Spleen (tissue), 11 donors: ENCODE results near the gene CUBN. TPM values are rescaled to one million over a fixed set of nuclear protein-coding genes. Genes with fewer than 3 reads are reported as not detected.

Experiments used
- DNase-seq: peaks from one replicate; pipeline ENCODE4 v3.0.0-alpha.2; 2020
- H3K27ac ChIP-seq, 8 donors: fragments of 200-600 bp; sonication (generic) in 7 of 8; 1 replicate in 4 of 8; 2 replicates in 4 of 8; pipeline versions ENCODE4 v1.5.0 to v1.8.0; 2016 to 2021; ENCODE audit warnings: inconsistent platforms in 4 of 8, mild to moderate bottlenecking in 4 of 8, moderate library complexity in 1 of 8
- H3K27me3 ChIP-seq, 7 donors: fragments of 200-600 bp; sonication (generic) in 6 of 7; replicated peaks in 1 of 7; 1 replicate in 4 of 7; 2 replicates in 3 of 7; pipeline versions ENCODE4 v1.5.0 to v1.8.0; 2016 to 2021; ENCODE audit warnings: inconsistent platforms in 3 of 7, mild to moderate bottlenecking in 1 of 7
- H3K36me3 ChIP-seq, 6 donors: fragments of 200-600 bp; sonication (generic) in 5 of 6; 1 replicate in 4 of 6; 2 replicates in 2 of 6; pipeline versions ENCODE4 v1.5.0 to v1.8.0; 2016 to 2021; ENCODE audit warnings: inconsistent platforms in 2 of 6
- H3K4me1 ChIP-seq, 6 donors: fragments of 200-600 bp; sonication (generic) in 5 of 6; 1 replicate in 3 of 6; 2 replicates in 3 of 6; pipeline versions ENCODE4 v1.5.0 to v1.8.0; 2016 to 2021; ENCODE audit warnings: inconsistent platforms in 3 of 6
- H3K4me3 ChIP-seq, 8 donors: fragments of 200-600 bp; sonication (generic) in 7 of 8; 1 replicate in 4 of 8; 2 replicates in 4 of 8; pipeline versions ENCODE4 v1.5.0 to v1.8.0; 2016 to 2021; ENCODE audit warnings: inconsistent platforms in 4 of 8, mild to moderate bottlenecking in 4 of 8, moderate library complexity in 2 of 8
- H3K9me3 ChIP-seq, 8 donors: fragments of 200-600 bp; sonication (generic) in 7 of 8; 1 replicate in 4 of 8; 2 replicates in 4 of 8; pipeline versions ENCODE4 v1.5.0 to v1.8.0; 2016 to 2021; ENCODE audit warnings: inconsistent platforms in 4 of 8
- CTCF ChIP-seq, 11 experiments: fragments of 200-600 bp in 7 of 11; fragments of 450-650 bp in 4 of 11; sonication (generic) in 4 of 11; IDR thresholded peaks in 8 of 11; conservative IDR thresholded peaks in 3 of 11; 1 replicate in 7 of 11; 2 replicates in 4 of 11; pipeline versions ENCODE4 v1.4.0 to v1.8.0; 2016 to 2021; ENCODE audit warnings: antibody characterized with exemption in 11 of 11, inconsistent platforms in 4 of 11, mild to moderate bottlenecking in 1 of 11
- POLR2A ChIP-seq, 3 donors: fragments of 450-650 bp; IDR thresholded peaks; one replicate each; pipeline ENCODE4 v1.5.1; 2017; ENCODE audit warnings: antibody characterized with exemption in 3 of 3, mild to moderate bottlenecking in 1 of 3
- POLR2AphosphoS5 ChIP-seq, 3 donors: sonication (generic); formaldehyde crosslinking; IDR thresholded peaks; one replicate each; pipeline ENCODE4 v1.5.1; 2017; ENCODE audit warnings: antibody characterized with exemption in 3 of 3
- WGBS, 5 donors: extraction: QIAGEN DNeasy Blood & Tissue Kit in 3 of 5; methylation state at CpG; one replicate each; pipeline versions ENCODE4 v1.1.5 to v1.1.7; 2013 to 2018; 5-methylcytosine and 5-hydroxymethylcytosine counted together
- intact Hi-C: fragments of 100-400 bp; cut with DNase I; formaldehyde crosslinking; loops from one replicate; pipeline ENCODE4 v1.15.0; 2023; ENCODE audit warnings: low total_unique reads
- polyA plus RNA-seq, 3 donors: library from polyadenylated mRNA; stranded (reverse); fragments of 200-250 nt; gene quantifications; one replicate each; pipeline ENCODE4 v1.2.1, GENCODE V29; 2013
- total RNA-seq, 7 donors: library from RNA; depleted of rRNA in 3 of 7; stranded (reverse); fragments of >200 nt in 3 of 7; fragmentation: NEBNext Ultra II Directional in 4 of 7; extraction: Animal tissue kit (Norgen Biotek cat#: 25700) in 4 of 7; gene quantifications; one replicate each; pipeline versions ENCODE4 v1.1.0 to v1.2.1, GENCODE V29; 2016 to 2021
- donor health status: healthy with polysubstance abuse.
- donor health status: DM: no; HTN: no; CAD: no; lungs with moderate emphysema.
- donor health status: DM: no; HTN: no; CAD: no.
- donor health status: Bipolar disorder and iron deficiency.
- donor health status: healthy.
- donor health status: DM: no; HTN: no; CAD: no.
- donor health status: DM: yes; HTN: yes; CAD: no.

Gene CUBN
- total and polyA plus RNA-seq, 10 donors = 0.24 to 12.1 (median 5.4) TPM

- WGBS, 5 donors = 91 to 100% (median 97%) methylated on average over 2 of the region's 2 CpGs
- peaks cover 0 to 15% (median 5%) of the 10 kb centered on the region in 6 donors for H3K4me1 ChIP-seq
- no peaks in the 10 kb centered on the region for H3K36me3 ChIP-seq
- intact Hi-C loops = no loop called here
- no peak overlapping the region for H3K4me3 ChIP-seq
- no peaks in the 10 kb centered on the region for H3K9me3 ChIP-seq
- no peak for TF ChIP-seq CTCF (IDR thresholded peaks at IDR 0.05 in 8 of 11, conservative IDR thresholded peaks at IDR 0.05 in 3 of 11)
- TF ChIP-seq POLR2A (IDR thresholded peaks at IDR 0.05) = no peak
- no peak for TF ChIP-seq POLR2AphosphoS5 (IDR thresholded peaks at IDR 0.05)
- DNase-seq = no peak
- H3K27me3 ChIP-seq = no peaks in the 10 kb centered on the region
- H3K27ac ChIP-seq = no peak overlapping the region
These were observed 138.6 kb downstream of the CUBN start for GRCh38 chr10:16991011-16991410.

GRCh38 chr10:16989826-16990293 is 139.8 kb downstream of the CUBN start:
- DNase-seq = no peak
- Histone ChIP-seq H3K27me3 (no peaks in the 10 kb centered on the region), H3K27ac (no peak overlapping the region), H3K9me3 (no peaks in the 10 kb centered on the region), H3K36me3 (no peaks in the 10 kb centered on the region), H3K4me1 (peaks cover 0 to 7% (median 2%) of the 10 kb centered on the region in 6 donors), H3K4me3 (no peak overlapping the region)
- WGBS, 5 donors = 84 to 90% (median 88%) methylated on average over 8 of the region's 8 CpGs
- no peak for TF ChIP-seq POLR2A (IDR thresholded peaks at IDR 0.05)
- TF ChIP-seq CTCF (IDR thresholded peaks at IDR 0.05 in 8 of 11, conservative IDR thresholded peaks at IDR 0.05 in 3 of 11) = no peak
- TF ChIP-seq POLR2AphosphoS5 (IDR thresholded peaks at IDR 0.05) = no peak
- intact Hi-C loops = no loop called here

GRCh38 chr10:16988900-16989299 is 140.7 kb downstream of the CUBN start:
- Histone ChIP-seq H3K27ac (no peak overlapping the region), H3K36me3 (no peaks in the 10 kb centered on the region), H3K4me3 (no peak overlapping the region), H3K9me3 (no peaks in the 10 kb centered on the region), H3K27me3 (no peaks in the 10 kb centered on the region), H3K4me1 (peaks cover 0 to 7% (median 1%) of the 10 kb centered on the region in 6 donors)
- intact Hi-C loops = no loop called here
- TF ChIP-seq POLR2A (IDR thresholded peaks at IDR 0.05) = no peak
- TF ChIP-seq CTCF (IDR thresholded peaks at IDR 0.05 in 8 of 11, conservative IDR thresholded peaks at IDR 0.05 in 3 of 11) = no peak
- TF ChIP-seq POLR2AphosphoS5 (IDR thresholded peaks at IDR 0.05) = no peak
- 88 to 94% (median 92%) methylated on average over 2 of the region's 2 CpGs for WGBS, 5 donors
- no peak for DNase-seq

GRCh38 chr10:16987976-16988610 is 141.5 kb downstream of the CUBN start:
- H3K27me3 ChIP-seq = no peaks in the 10 kb centered on the region
- no peak for DNase-seq
- TF ChIP-seq POLR2AphosphoS5 (IDR thresholded peaks at IDR 0.05) (no peak), CTCF (IDR thresholded peaks at IDR 0.05 in 8 of 11, conservative IDR thresholded peaks at IDR 0.05 in 3 of 11) (no peak), POLR2A (IDR thresholded peaks at IDR 0.05) (no peak)
- intact Hi-C loops = no loop called here
- no peak overlapping the region for H3K27ac ChIP-seq
- H3K4me3 ChIP-seq = no peak overlapping the region
- peaks cover 0 to 3% (median 0%) of the 10 kb centered on the region in 6 donors for H3K4me1 ChIP-seq
- H3K36me3 ChIP-seq = no peaks in the 10 kb centered on the region
- 90 to 96% (median 94%) methylated on average over 8 of the region's 8 CpGs for WGBS, 5 donors
- no peaks in the 10 kb centered on the region for H3K9me3 ChIP-seq
